Ovary (tissue), 3 donors: Measurements from ENCODE around the gene JAK2.

Source experiments
- CTCF ChIP-seq, 3 donors: fragments of 450-650 bp in 2 of 3; fragments of 200-600 bp in 1 of 3; IDR thresholded peaks; one replicate each; pipeline versions ENCODE4 v1.5.1 to v1.8.0; 2016 to 2022; ENCODE audit warnings: antibody characterized with exemption in 3 of 3, mild to moderate bottlenecking in 1 of 3
- EP300 ChIP-seq: sonication (generic); formaldehyde crosslinking; IDR thresholded peaks from one replicate; pipeline ENCODE4 v1.6.1; 2017; ENCODE audit warnings: antibody characterized with exemption
- POLR2A ChIP-seq: fragments of 450-650 bp; IDR thresholded peaks from one replicate; pipeline ENCODE4 v1.6.1; 2017; ENCODE audit warnings: antibody characterized with exemption, mild to moderate bottlenecking, moderate library complexity
- donor health status: DM: no; HTN: no; CAD: no.

- TF ChIP-seq CTCF (IDR thresholded peaks at IDR 0.05): no peak
- no peak for TF ChIP-seq POLR2A
- no peak for TF ChIP-seq EP300
These were observed 126.6 kb downstream of the JAK2 start for GRCh38 chr9:5111696-5112095.
